IMR-90 (cell line): ENCODE data around the gene SPACA6. TPM values are rescaled to one million over a fixed set of nuclear protein-coding genes. Genes with fewer than 3 reads are reported as not detected.

ENCODE experiments used
- ATAC-seq: fragments of 200-7000 bp; cut with Tn5 transposase; 2 replicates; pipeline ENCODE4 v1.9.1; 2020; ENCODE audit warnings: low read depth, mild to moderate bottlenecking, moderate library complexity
- BruUV-seq: library from RNA; stranded (reverse); fragments of 400-500 nt; replicated peaks from 2 replicates; lab custom pipeline; 2021; lab: Mats Ljungman, UMichigan
- CTCF ChIA-PET: fragments of 300-600 bp; formaldehyde crosslinking; extraction: SDS; loops from one replicate; lab custom pipeline; 2021; ENCODE audit warnings: antibody characterized with exemption; lab: Yijun Ruan, JAX
- POLR2A ChIA-PET: fragments of 300-600 bp; sonication (Branson Sonifier 250); formaldehyde crosslinking; loops from one replicate; lab custom pipeline; 2022; ENCODE audit warnings: antibody characterized with exemption; ENCODE audit not compliant: unreplicated experiment; lab: Charles Lee
- DNase-seq: peaks from one replicate; pipeline ENCODE4 v3.0.0; 2013
- H2AFZ ChIP-seq: replicated peaks from 2 replicates; pipeline ENCODE3; 2013; ENCODE audit warnings: low read length, mild to moderate bottlenecking; ENCODE audit not compliant: poor library complexity
- H2AK5ac ChIP-seq: 2 replicates; pipeline ENCODE4 v1.6.1; 2013; ENCODE audit warnings: low read depth, low read length, inconsistent platforms
- H2AK9ac ChIP-seq: replicated peaks from 2 replicates; pipeline ENCODE3; 2013; ENCODE audit warnings: mild to moderate bottlenecking, low read depth, low read length, moderate library complexity; ENCODE audit not compliant: poor library complexity
- H2BK120ac ChIP-seq: 2 replicates; pipeline ENCODE4 v1.6.1; 2013; ENCODE audit warnings: low read depth, low read length, inconsistent platforms
- H2BK15ac ChIP-seq: 3 replicates; pipeline ENCODE4 v1.6.1; 2013; ENCODE audit warnings: low read depth, low read length, inconsistent platforms
- H2BK20ac ChIP-seq: 2 replicates; pipeline ENCODE4 v1.6.1; 2013; ENCODE audit warnings: low read depth, mild to moderate bottlenecking, inconsistent platforms, low read length, moderate library complexity
- H2BK5ac ChIP-seq: 2 replicates; pipeline ENCODE4 v1.6.1; 2013; ENCODE audit warnings: mild to moderate bottlenecking, low read depth, low read length, inconsistent platforms; ENCODE audit not compliant: poor library complexity, severe bottlenecking
- H3K14ac ChIP-seq: replicated peaks from 2 replicates; pipeline ENCODE4 v1.6.1; 2013; ENCODE audit warnings: low read depth, low read length, inconsistent platforms
- H3K18ac ChIP-seq: 2 replicates; pipeline ENCODE4 v1.6.1; 2013; ENCODE audit warnings: low read depth, low read length, control low read depth
- H3K23ac ChIP-seq: 2 replicates; pipeline ENCODE4 v1.6.1; 2013; ENCODE audit warnings: low read depth, low read length, inconsistent platforms
- H3K27ac ChIP-seq: 2 replicates; pipeline ENCODE4 v1.5.1; 2013; ENCODE audit warnings: mild to moderate bottlenecking, control low read depth, low read length; ENCODE audit not compliant: insufficient read depth
- H3K27me3 ChIP-seq: 2 replicates; pipeline ENCODE4 v1.6.1; 2013; ENCODE audit warnings: low read length; ENCODE audit not compliant: control insufficient read depth, insufficient read depth
- H3K36me3 ChIP-seq: 2 replicates; pipeline ENCODE4 v1.6.1; 2013; ENCODE audit warnings: low read length, mixed read lengths; ENCODE audit not compliant: control insufficient read depth, insufficient read depth
- H3K4ac ChIP-seq: 2 replicates; pipeline ENCODE4 v1.6.1; 2013; ENCODE audit warnings: low read depth, low read length, inconsistent platforms
- H3K4me1 ChIP-seq: 2 replicates; pipeline ENCODE4 v1.6.1; 2013; ENCODE audit warnings: low read length, mixed read lengths; ENCODE audit not compliant: control insufficient read depth, insufficient read depth
- H3K4me2 ChIP-seq: 2 replicates; pipeline ENCODE4 v1.6.1; 2013; ENCODE audit warnings: low read depth, mild to moderate bottlenecking, control low read depth, low read length, moderate library complexity
- H3K4me3 ChIP-seq: 2 replicates; pipeline ENCODE4 v1.5.1; 2013; ENCODE audit warnings: low read depth, mild to moderate bottlenecking, control low read depth, low read length, moderate library complexity; ENCODE audit not compliant: insufficient read depth
- H3K56ac ChIP-seq: 2 replicates; pipeline ENCODE4 v1.6.1; 2013; ENCODE audit warnings: low read length, inconsistent platforms; ENCODE audit not compliant: insufficient read depth; ENCODE audit errors: extremely low read depth
- H3K79me1 ChIP-seq, 2 experiments: 2 replicates each; pipeline ENCODE4 v1.6.1; 2013; ENCODE audit warnings: low read length in 2 of 2, inconsistent platforms in 1 of 2, low read depth in 1 of 2
- H3K9ac ChIP-seq: 2 replicates; pipeline ENCODE4 v1.6.1; 2013; ENCODE audit warnings: low read depth, low read length, control low read depth
- H3K9me1 ChIP-seq: 2 replicates; pipeline ENCODE4 v1.6.1; 2013; ENCODE audit warnings: low read length, inconsistent platforms; ENCODE audit not compliant: insufficient read depth
- H3K9me3 ChIP-seq: 2 replicates; pipeline ENCODE4 v1.6.1; 2013; ENCODE audit warnings: low read length; ENCODE audit not compliant: control insufficient read depth, insufficient read depth
- H4K20me1 ChIP-seq: 2 replicates; pipeline ENCODE4 v1.6.1; 2013; ENCODE audit warnings: low read length, inconsistent platforms; ENCODE audit not compliant: insufficient read depth
- H4K5ac ChIP-seq: 2 replicates; pipeline ENCODE4 v1.6.1; 2013; ENCODE audit warnings: mild to moderate bottlenecking, low read depth, low read length, control low read depth
- H4K8ac ChIP-seq, 2 experiments: 2 replicates each; pipeline ENCODE4 v1.6.1; 2013; ENCODE audit warnings: low read depth in 2 of 2, low read length in 2 of 2, control low read depth in 1 of 2, inconsistent platforms in 1 of 2
- H4K91ac ChIP-seq: 2 replicates; pipeline ENCODE4 v1.6.1; 2013; ENCODE audit warnings: low read depth, low read length, inconsistent platforms; ENCODE audit not compliant: insufficient read depth
- BHLHE40 ChIP-seq: fragments of 150-350 bp; IDR thresholded peaks from 2 replicates; pipeline ENCODE4 v1.6.1; 2016; ENCODE audit warnings: mild to moderate bottlenecking, low read depth, low read length
- CEBPB ChIP-seq: IDR thresholded peaks from 2 replicates; pipeline ENCODE4 v1.6.1; 2012; ENCODE audit warnings: low read depth, low read length, improper control_type of control experiment
- CHD1 ChIP-seq: IDR thresholded peaks from 2 replicates; pipeline ENCODE4 v1.6.1; 2012; ENCODE audit warnings: low read depth, low read length, improper control_type of control experiment
- FOS ChIP-seq: fragments of 150-350 bp; IDR thresholded peaks from 2 replicates; pipeline ENCODE4 v1.6.1; 2016; ENCODE audit warnings: low read depth, low read length
- MAFK ChIP-seq: IDR thresholded peaks from 2 replicates; pipeline ENCODE4 v1.6.1; 2012; ENCODE audit warnings: low read depth, low read length, improper control_type of control experiment
- MAZ ChIP-seq: IDR thresholded peaks from 2 replicates; pipeline ENCODE4 v1.6.1; 2012; ENCODE audit warnings: low read depth, mild to moderate bottlenecking, low read length, improper control_type of control experiment, moderate library complexity, borderline replicate concordance
- MXI1 ChIP-seq: IDR thresholded peaks from 2 replicates; pipeline ENCODE4 v1.6.1; 2012; ENCODE audit warnings: low read depth, mild to moderate bottlenecking, low read length, moderate library complexity, borderline replicate concordance
- NFE2L2 ChIP-seq: fragments of 150-350 bp; IDR thresholded peaks from 2 replicates; pipeline ENCODE4 v1.6.1; 2016; ENCODE audit warnings: low read depth, mild to moderate bottlenecking, low read length
- POLR2A ChIP-seq: IDR thresholded peaks from 2 replicates; pipeline ENCODE4 v1.6.1; 2012; ENCODE audit warnings: mild to moderate bottlenecking, low read depth, low read length
- RAD21 ChIP-seq: IDR thresholded peaks from 2 replicates; pipeline ENCODE4 v1.6.1; 2012; ENCODE audit warnings: low read length, improper control_type of control experiment
- RCOR1 ChIP-seq: IDR thresholded peaks from 2 replicates; pipeline ENCODE4 v1.6.1; 2012; ENCODE audit warnings: mild to moderate bottlenecking, low read length, improper control_type of control experiment; ENCODE audit not compliant: insufficient replicate concordance
- RFX5 ChIP-seq: IDR thresholded peaks from 2 replicates; pipeline ENCODE4 v1.8.0; 2012; ENCODE audit warnings: low read depth, mild to moderate bottlenecking, low read length, moderate library complexity
- SMC3 ChIP-seq: fragments of 150-350 bp; IDR thresholded peaks from 2 replicates; pipeline ENCODE4 v1.6.1; 2016; ENCODE audit warnings: low read depth, mild to moderate bottlenecking, antibody characterized with exemption, low read length, moderate library complexity
- WGBS, 2 experiments: methylation state at CpG; one replicate each; pipeline versions ENCODE4 v1.1.5 to v1.1.7; 2013; ENCODE audit warnings: missing lambda C conversion rate in 2 of 2; ENCODE audit not compliant: insufficient read length in 1 of 2; ENCODE audit errors: extremely low coverage in 2 of 2; 5-methylcytosine and 5-hydroxymethylcytosine counted together
- dilution Hi-C: fragments of 300-500 bp; cut with HindIII; formaldehyde crosslinking; loops from one replicate; pipeline ENCODE4 v1.14.3; 2018; ENCODE audit warnings: low sequenced_read_pairs; ENCODE audit not compliant: unreplicated experiment
- in situ Hi-C: fragments of 300-500 bp; cut with MboI; formaldehyde crosslinking; loops from 3 replicates; pipeline ENCODE4 v1.14.3; 2019; ENCODE audit warnings: low sequenced_read_pairs, inconsistent platforms, mixed read lengths
- intact Hi-C: fragments of 100-400 bp; cut with micrococcal nuclease; formaldehyde crosslinking; loops from 2 replicates; pipeline ENCODE4 v1.10.0; 2022
- polyA plus RNA-seq, 3 experiments: library from polyadenylated mRNA; depleted of rRNA; stranded (reverse); fragments of >200 nt; gene quantifications; 2 replicates each; pipeline ENCODE4 v1.2.3, GENCODE V29; 2012; ENCODE audit warnings: low replicate concordance in 1 of 3
- total RNA-seq: library from RNA; depleted of rRNA; stranded (reverse); fragments of >200 nt; gene quantifications from 2 replicates; pipeline ENCODE4 v1.2.3, GENCODE V29; 2012
- TF ChIP-seq, protein P1 (sequence below): conservative IDR thresholded peaks from 2 replicates; pipeline ENCODE4 v1.5.1; 2012; ENCODE audit warnings: mild to moderate bottlenecking, low read depth, low read length, improper control_type of control experiment
- TF ChIP-seq, protein P2 (sequence below): fragments of 150-350 bp; IDR thresholded peaks from 2 replicates; pipeline ENCODE4 v1.6.1; 2017; ENCODE audit warnings: mild to moderate bottlenecking, antibody characterized with exemption, low read length, low read depth

SPACA6 gene
- total and polyA plus RNA-seq, 2 of the 4 experiments (the other 2 are of a cell fraction) = 1.3 to 13.6 TPM

DNA sequence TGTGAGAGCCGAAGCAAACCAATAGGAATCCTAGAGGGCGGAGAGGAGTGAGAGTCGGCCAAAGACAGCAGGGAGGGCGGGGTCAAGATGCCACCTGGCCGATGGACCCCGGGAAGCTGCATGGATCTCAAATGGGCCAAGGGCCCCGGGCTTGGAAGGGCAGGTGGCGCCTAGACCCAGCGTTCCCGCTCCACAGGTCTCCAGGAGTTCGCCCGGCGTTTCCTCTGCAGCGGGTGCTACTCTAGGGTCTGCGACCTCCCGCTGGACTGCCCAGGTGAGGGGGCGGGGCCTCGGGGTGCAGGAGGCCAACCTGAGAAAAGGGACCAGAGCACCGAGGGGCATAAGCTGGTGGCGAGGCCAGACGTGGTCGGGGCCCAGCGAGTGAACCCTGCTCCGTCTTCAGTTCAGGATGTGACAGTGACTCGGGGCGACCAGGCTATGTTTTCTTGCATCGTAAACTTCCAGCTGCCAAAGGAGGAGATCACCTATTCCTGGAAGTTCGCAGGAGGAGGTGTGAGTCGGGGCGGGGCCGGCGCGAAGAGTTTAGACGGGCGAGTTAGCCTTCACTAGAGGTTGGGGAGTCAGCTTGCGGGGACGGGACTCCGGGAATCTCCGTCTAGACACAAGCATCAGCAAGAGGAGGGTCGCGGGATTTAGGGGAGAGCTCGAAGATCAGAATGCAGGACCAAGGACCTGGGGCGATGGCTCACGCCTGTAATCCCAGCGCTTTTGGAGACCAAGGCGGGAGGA, 9.9 kb downstream of the SPACA6 start:
- in situ Hi-C loops = no loop called here
- H3K14ac ChIP-seq = no peak overlapping the region
- H3K4me2 ChIP-seq = no peak overlapping the region
- BruUV-seq = no TSS peak
- ATAC-seq = no peak
- no peak overlapping the region for H2BK20ac ChIP-seq
- ChIA-PET POLR2A (interaction anchor here (2.2 kb wide), 1 partner anchor 14 kb away, joined by 7 read pairs; no protein-coding TSS in a partner anchor), CTCF (interaction anchor here (1.3 kb wide), 1 partner anchor 75 kb away, joined by 5 read pairs; no protein-coding TSS in a partner anchor)
- H2AK5ac ChIP-seq = no peak overlapping the region
- no peak overlapping the region for H2BK15ac ChIP-seq
- no peak overlapping the region for H3K4ac ChIP-seq
- H4K8ac ChIP-seq = no peak overlapping the region
- H3K27ac ChIP-seq = no peak overlapping the region
- no peaks in the 10 kb centered on the region for H3K27me3 ChIP-seq
- H3K9me3 ChIP-seq = no peaks in the 10 kb centered on the region
- H3K9ac ChIP-seq = no peak overlapping the region
- no peak overlapping the region for H3K18ac ChIP-seq
- no peak overlapping the region for H3K4me3 ChIP-seq
- dilution Hi-C loops = no loop called here
- DNase-seq = no peak
- H3K23ac ChIP-seq = no peak overlapping the region
- peaks cover 33% of the 10 kb centered on the region for H4K20me1 ChIP-seq
- no peak overlapping the region for H2BK120ac ChIP-seq
- no peak overlapping the region for H4K5ac ChIP-seq
- H2BK5ac ChIP-seq = no peak overlapping the region
- 0 out of 2 replicates have a peak, but pooled peaks cover 2% of the 10 kb centered on the region for H3K4me1 ChIP-seq
- peaks cover 26 to 53% of the 10 kb centered on the region in 2 experiments for H3K79me1 ChIP-seq
- H2AFZ ChIP-seq = no peak overlapping the region
- H3K56ac ChIP-seq = no peak overlapping the region
- intact Hi-C loops = no loop called here
- peaks cover 13% of the 10 kb centered on the region for H3K9me1 ChIP-seq
- H4K91ac ChIP-seq = no peak overlapping the region
- peak overlapping the region; percentile 45 for H2AK9ac ChIP-seq
- 59% methylated on average over 28 of the region's 46 CpGs; no CpG with 5 or more reads in 1 of the 2 experiments for WGBS, 2 experiments
- peaks cover 67% of the 10 kb centered on the region for H3K36me3 ChIP-seq
- TF ChIP-seq CEBPB (no peak), RAD21 (no peak), BHLHE40 (no peak), NFE2L2 (no peak), SMC3 (no peak), POLR2A (no peak), MAZ (no peak), RFX5 (no peak), FOS (no peak), MAFK (no peak), RCOR1 (no peak), CHD1 (no peak), MXI1 (no peak)
- TF ChIP-seq, protein P1, sequence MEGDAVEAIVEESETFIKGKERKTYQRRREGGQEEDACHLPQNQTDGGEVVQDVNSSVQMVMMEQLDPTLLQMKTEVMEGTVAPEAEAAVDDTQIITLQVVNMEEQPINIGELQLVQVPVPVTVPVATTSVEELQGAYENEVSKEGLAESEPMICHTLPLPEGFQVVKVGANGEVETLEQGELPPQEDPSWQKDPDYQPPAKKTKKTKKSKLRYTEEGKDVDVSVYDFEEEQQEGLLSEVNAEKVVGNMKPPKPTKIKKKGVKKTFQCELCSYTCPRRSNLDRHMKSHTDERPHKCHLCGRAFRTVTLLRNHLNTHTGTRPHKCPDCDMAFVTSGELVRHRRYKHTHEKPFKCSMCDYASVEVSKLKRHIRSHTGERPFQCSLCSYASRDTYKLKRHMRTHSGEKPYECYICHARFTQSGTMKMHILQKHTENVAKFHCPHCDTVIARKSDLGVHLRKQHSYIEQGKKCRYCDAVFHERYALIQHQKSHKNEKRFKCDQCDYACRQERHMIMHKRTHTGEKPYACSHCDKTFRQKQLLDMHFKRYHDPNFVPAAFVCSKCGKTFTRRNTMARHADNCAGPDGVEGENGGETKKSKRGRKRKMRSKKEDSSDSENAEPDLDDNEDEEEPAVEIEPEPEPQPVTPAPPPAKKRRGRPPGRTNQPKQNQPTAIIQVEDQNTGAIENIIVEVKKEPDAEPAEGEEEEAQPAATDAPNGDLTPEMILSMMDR = no peak
- TF ChIP-seq, protein P2, sequence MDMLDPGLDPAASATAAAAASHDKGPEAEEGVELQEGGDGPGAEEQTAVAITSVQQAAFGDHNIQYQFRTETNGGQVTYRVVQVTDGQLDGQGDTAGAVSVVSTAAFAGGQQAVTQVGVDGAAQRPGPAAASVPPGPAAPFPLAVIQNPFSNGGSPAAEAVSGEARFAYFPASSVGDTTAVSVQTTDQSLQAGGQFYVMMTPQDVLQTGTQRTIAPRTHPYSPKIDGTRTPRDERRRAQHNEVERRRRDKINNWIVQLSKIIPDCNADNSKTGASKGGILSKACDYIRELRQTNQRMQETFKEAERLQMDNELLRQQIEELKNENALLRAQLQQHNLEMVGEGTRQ = no peak
